Glutamatergic neuron (in vitro differentiated cells): ENCODE results near the gene MRPS5. TPM values are rescaled to one million over a fixed set of nuclear protein-coding genes. Genes with fewer than 3 reads are reported as not detected.

ENCODE experiments used
- DNase-seq: peaks from one replicate; pipeline ENCODE4 v3.0.0; 2022
- H3K27ac Mint-ChIP-seq: one replicate; pipeline ENCODE4 v1.8.0; 2020; ENCODE audit warnings: mild to moderate bottlenecking, mixed read lengths, inconsistent platforms; ENCODE audit not compliant: unreplicated experiment
- H3K27me3 Mint-ChIP-seq: one replicate; pipeline ENCODE4 v1.8.0; 2020; ENCODE audit warnings: mild to moderate bottlenecking, moderate library complexity, mixed read lengths, inconsistent platforms; ENCODE audit not compliant: unreplicated experiment
- H3K36me3 Mint-ChIP-seq: one replicate; pipeline ENCODE4 v1.8.0; 2020; ENCODE audit warnings: mild to moderate bottlenecking, mixed read lengths, inconsistent platforms; ENCODE audit not compliant: unreplicated experiment
- H3K4me1 Mint-ChIP-seq: one replicate; pipeline ENCODE4 v1.8.0; 2020; ENCODE audit warnings: mild to moderate bottlenecking, low read depth, mixed read lengths, inconsistent platforms; ENCODE audit not compliant: unreplicated experiment
- H3K4me3 Mint-ChIP-seq: one replicate; pipeline ENCODE4 v1.8.0; 2020; ENCODE audit warnings: mild to moderate bottlenecking, mixed read lengths, inconsistent platforms; ENCODE audit not compliant: unreplicated experiment
- H3K9me3 Mint-ChIP-seq: one replicate; pipeline ENCODE4 v1.8.0; 2020; ENCODE audit warnings: mild to moderate bottlenecking, moderate library complexity, mixed read lengths, inconsistent platforms; ENCODE audit not compliant: unreplicated experiment
- CTCF ChIP-seq: fragments of 200-600 bp; sonication (generic); IDR thresholded peaks from one replicate; pipeline ENCODE4 v1.5.0; 2021; ENCODE audit not compliant: partially characterized antibody, unreplicated experiment
- total RNA-seq: library from RNA; stranded (reverse); fragmentation: NEBNext Ultra II Directional; extraction: Animal tissue kit (Norgen Biotek cat#: 25700); gene quantifications from one replicate; pipeline ENCODE4 v1.2.1, GENCODE V29; 2021; ENCODE audit not compliant: unreplicated experiment

The MRPS5 gene
- total RNA-seq, 1 donor from 2014 or later = 68.7 TPM

DNA sequence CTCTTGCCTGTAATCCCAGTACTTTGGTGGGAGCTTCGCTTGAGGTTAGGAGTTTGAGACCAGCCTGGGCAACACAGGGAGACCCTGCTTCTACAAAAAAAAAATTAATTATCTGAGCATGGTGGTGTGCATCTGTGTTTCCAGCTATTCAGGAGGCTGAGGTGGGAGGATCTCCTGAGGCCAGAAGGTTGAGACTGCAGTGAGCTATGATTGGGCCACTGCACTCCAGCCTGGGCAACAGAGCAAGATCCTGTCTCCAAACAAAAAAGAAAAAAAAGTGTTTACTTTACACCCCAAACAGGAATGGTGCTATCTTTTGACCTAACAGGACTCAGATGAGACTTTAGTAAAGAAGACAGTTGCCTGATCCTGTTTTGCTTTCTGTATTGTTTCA is 60.5 kb downstream of the MRPS5 start:
- Mint-ChIP-seq H3K9me3 (peaks cover 6% of the 10 kb centered on the region), H3K27ac (no peak overlapping the region), H3K36me3 (no peaks in the 10 kb centered on the region), H3K4me1 (peaks cover 9% of the 10 kb centered on the region), H3K27me3 (no peaks in the 10 kb centered on the region), H3K4me3 (no peak overlapping the region)
- TF ChIP-seq CTCF = no peak
- DNase-seq = no peak

- no peak overlapping the region for H3K4me3 Mint-ChIP-seq
- no peak for DNase-seq
- no peak for TF ChIP-seq CTCF
Observed at GRCh38 chr2:95060446-95061118, 61.0 kb downstream of the MRPS5 start.

DNA sequence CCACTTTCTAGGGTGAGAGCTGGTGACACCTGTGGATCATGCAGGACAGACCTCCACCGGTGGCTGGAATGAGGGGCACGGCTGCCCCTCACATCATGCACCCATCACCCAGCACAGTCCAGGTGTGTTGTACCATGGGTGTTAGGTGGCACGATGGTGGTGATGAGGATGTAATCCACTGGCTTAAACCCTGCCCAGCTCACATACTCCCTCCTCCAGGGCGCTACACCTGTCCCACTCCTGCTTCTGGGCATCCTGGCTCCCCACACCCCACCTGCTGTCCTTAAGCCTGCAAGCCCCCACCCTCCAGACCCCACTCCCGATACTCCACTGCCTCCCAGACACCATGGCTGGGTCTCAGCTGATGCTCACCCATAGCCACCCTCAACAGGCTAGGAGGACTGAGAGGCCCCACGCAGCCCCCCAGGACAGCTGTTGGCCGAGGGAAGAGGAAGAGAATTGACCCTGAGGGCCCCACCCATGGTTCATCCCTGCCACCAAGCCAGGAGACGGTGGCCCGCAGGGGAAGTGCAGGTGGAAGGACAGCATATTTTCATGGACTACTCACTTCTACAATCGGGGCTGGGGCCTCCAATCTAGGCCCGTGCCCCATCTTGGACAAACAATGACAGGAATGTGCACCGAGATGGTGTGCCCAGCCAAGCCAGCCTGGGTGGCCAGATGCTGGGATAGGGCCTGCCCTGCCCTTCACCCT is 61.8 kb downstream of the MRPS5 start:
- DNase-seq = no peak
- H3K9me3 Mint-ChIP-seq = peaks cover 6% of the 10 kb centered on the region

More at GRCh38 chr2:95060446-95061118, 61.0 kb downstream of the MRPS5 start:
- Mint-ChIP-seq H3K27ac (no peak overlapping the region), H3K27me3 (no peaks in the 10 kb centered on the region), H3K9me3 (peaks cover 6% of the 10 kb centered on the region), H3K4me1 (peaks cover 9% of the 10 kb centered on the region), H3K36me3 (no peaks in the 10 kb centered on the region)

DNA sequence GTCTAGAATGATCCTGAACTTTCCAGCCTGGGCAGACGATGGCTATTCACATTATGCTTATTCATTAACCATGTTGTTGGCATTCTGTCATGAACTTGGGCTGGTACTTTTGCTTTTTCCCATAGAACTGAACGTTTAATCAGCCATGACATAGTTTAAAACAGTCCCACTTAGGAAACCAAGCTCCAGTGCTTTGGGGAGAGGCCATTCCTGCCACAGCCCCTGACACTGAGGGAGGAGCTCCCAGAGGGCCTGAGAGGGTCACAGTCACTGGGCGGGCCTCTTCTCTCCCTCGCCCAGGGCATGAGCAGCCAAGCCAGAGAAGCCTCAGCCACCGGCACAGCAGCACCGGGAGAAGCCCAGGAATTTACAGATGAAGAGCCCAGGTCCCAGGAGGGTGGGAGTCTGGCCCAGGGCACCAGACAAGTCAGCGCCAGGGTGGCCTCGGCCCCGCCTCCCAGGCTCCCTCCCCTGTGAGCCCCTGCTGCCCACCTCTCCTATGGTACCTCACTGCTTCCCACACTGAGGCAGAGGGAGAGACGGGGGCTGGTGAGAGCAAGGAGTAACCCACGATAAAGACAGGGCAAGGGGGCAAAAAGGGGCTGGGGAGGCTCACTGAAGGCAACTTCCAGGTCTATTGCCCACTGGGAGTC is 62.5 kb downstream of the MRPS5 start:
- no peak overlapping the region for H3K27ac Mint-ChIP-seq
- H3K4me1 Mint-ChIP-seq = peaks cover 9% of the 10 kb centered on the region
- no peaks in the 10 kb centered on the region for H3K27me3 Mint-ChIP-seq
- DNase-seq = no peak
- no peak for TF ChIP-seq CTCF
- H3K36me3 Mint-ChIP-seq = no peaks in the 10 kb centered on the region
- no peak overlapping the region for H3K4me3 Mint-ChIP-seq
- H3K9me3 Mint-ChIP-seq = peaks cover 6% of the 10 kb centered on the region

More for the DNA sequence above, 61.8 kb downstream of the MRPS5 start:
- Mint-ChIP-seq H3K4me3 (no peak overlapping the region), H3K27me3 (no peaks in the 10 kb centered on the region), H3K36me3 (no peaks in the 10 kb centered on the region), H3K4me1 (peaks cover 9% of the 10 kb centered on the region), H3K27ac (no peak overlapping the region)
- TF ChIP-seq CTCF = no peak
